GDM1 (cell line): ENCODE data around the gene FRMPD1.
"Not testable (repeated sequence)": the region's sequence is repeated elsewhere in the genome, so short reads cannot be mapped to it uniquely, and the experiment has no call there.

ENCODE experiments used
- DNase-seq: peaks from one replicate; lab custom pipeline; 2025; lab: John Stamatoyannopoulos, UW

The FRMPD1 gene

GRCh38 chr9:37740631-37741328 is 90.0 kb downstream of the FRMPD1 start:
- no peak for DNase-seq

GRCh38 chr9:37745970-37746369 is 95.2 kb downstream of the FRMPD1 start:
- DNase-seq, result no peak

- DNase-seq, result no peak
These were observed 95.9 kb downstream of the FRMPD1 start for GRCh38 chr9:37746448-37747270.

- peak; percentile 27 for DNase-seq
These were observed 96.6 kb downstream of the FRMPD1 start for GRCh38 chr9:37747271-37747753.

GRCh38 chr9:37749129-37749528 is 98.4 kb downstream of the FRMPD1 start:
- DNase-seq, result no peak

GRCh38 chr9:37751186-37751585 is 100.4 kb downstream of the FRMPD1 start:
- no peak for DNase-seq

- DNase-seq, result not testable (repeated sequence)
These were observed 101.0 kb downstream of the FRMPD1 start for GRCh38 chr9:37751704-37752103.

GRCh38 chr9:37752112-37752511 is 101.4 kb downstream of the FRMPD1 start:
- DNase-seq, result not testable (repeated sequence)

GRCh38 chr9:37752642-37753488 is 102.1 kb downstream of the FRMPD1 start:
- no peak for DNase-seq

GRCh38 chr9:37753489-37754190 is 102.9 kb downstream of the FRMPD1 start, which contains the start of gene TRMT10B:
TSS of gene TRMT10B (plus strand) at chr9:37753805. CDS start at chr9:37761932, 8,127 bp downstream.
- DNase-seq, result peak; percentile 54

- DNase-seq, result no peak
These were observed 108.0 kb downstream of the FRMPD1 start for GRCh38 chr9:37758747-37759146.

- no peak for DNase-seq
These were observed 109.8 kb downstream of the FRMPD1 start for GRCh38 chr9:37760416-37761161.

GRCh38 chr9:37761511-37761910 is 110.8 kb downstream of the FRMPD1 start:
- no peak for DNase-seq

- not testable (repeated sequence) for DNase-seq
These were observed 114.5 kb downstream of the FRMPD1 start for GRCh38 chr9:37765263-37765662.

- no peak for DNase-seq
These were observed 118.6 kb downstream of the FRMPD1 start for GRCh38 chr9:37769306-37769705.

GRCh38 chr9:37769995-37770394 is 119.2 kb downstream of the FRMPD1 start:
- DNase-seq, result no peak

GRCh38 chr9:37775216-37775919 is 124.6 kb downstream of the FRMPD1 start:
- DNase-seq, result no peak

- DNase-seq, result no peak
These were observed 125.6 kb downstream of the FRMPD1 start for GRCh38 chr9:37776328-37776727.

- no peak for DNase-seq
These were observed 127.8 kb downstream of the FRMPD1 start for GRCh38 chr9:37778534-37778933.

GRCh38 chr9:37784291-37784615 is 133.5 kb downstream of the FRMPD1 start:
- no peak for DNase-seq
